OCI-LY3 (cell line): ENCODE data around the gene DPYD.

Experiments used
- H2AFZ ChIP-seq: fragments of 200-600, 300-600 bp; shearing (Covaris generic); 2 replicates; pipeline ENCODE4 v1.6.0; 2014; ENCODE audit warnings: antibody characterized with exemption, low read depth, low read length
- H3K27ac ChIP-seq: fragments of 200-600, 300-600 bp; sonication (generic); 2 replicates; pipeline ENCODE4 v1.5.1; 2014; ENCODE audit warnings: mild to moderate bottlenecking, low read length, moderate library complexity, mixed read lengths
- H3K27me3 ChIP-seq: fragments of 200-600, 300-600 bp; sonication (generic); 2 replicates; pipeline ENCODE4 v1.6.1; 2014; ENCODE audit warnings: low read depth, low read length, mixed read lengths
- H3K36me3 ChIP-seq: fragments of 200-600, 300-600 bp; sonication (generic); replicated peaks from 2 replicates; pipeline ENCODE3; 2014; ENCODE audit warnings: low read depth, low read length, mixed read lengths
- H3K4me1 ChIP-seq: fragments of 300-600, 200-600 bp; sonication (generic); 2 replicates; pipeline ENCODE4 v1.6.1; 2014; ENCODE audit warnings: low read length, mixed read lengths
- H3K4me2 ChIP-seq: fragments of 200-600, 300-600 bp; sonication (generic); 2 replicates; pipeline ENCODE4 v1.6.1; 2014; ENCODE audit warnings: low read length, mixed read lengths
- H3K4me3 ChIP-seq: fragments of 300-600, 200-600 bp; sonication (generic); 2 replicates; pipeline ENCODE4 v1.5.1; 2014; ENCODE audit warnings: antibody characterized with exemption, mild to moderate bottlenecking, low read length, moderate library complexity
- H3K79me2 ChIP-seq: fragments of 300-600, 200-600 bp; shearing (Covaris generic); 2 replicates; pipeline ENCODE4 v1.6.1; 2014; ENCODE audit warnings: mild to moderate bottlenecking, low read length, mixed read lengths
- H3K9ac ChIP-seq: fragments of 300-600, 200-600 bp; shearing (Covaris generic); 2 replicates; pipeline ENCODE4 v1.6.0; 2014; ENCODE audit warnings: mild to moderate bottlenecking, low read length, moderate library complexity
- H3K9me3 ChIP-seq: fragments of 200-600, 300-600 bp; shearing (Covaris generic); 2 replicates; pipeline ENCODE4 v1.6.1; 2014; ENCODE audit warnings: low read length, mixed read lengths; ENCODE audit not compliant: insufficient read depth
- H4K20me1 ChIP-seq: fragments of 200-600, 300-600 bp; sonication (generic); 2 replicates; pipeline ENCODE4 v1.6.1; 2016; ENCODE audit warnings: low read length, mixed read lengths; ENCODE audit not compliant: insufficient read depth
- CTCF ChIP-seq: fragments of 200-600, 300-600 bp; sonication (generic); IDR thresholded peaks from 2 replicates; pipeline ENCODE4 v1.5.1; 2014; ENCODE audit warnings: antibody characterized with exemption, low read length, low read depth
- EZH2phosphoT487 ChIP-seq: fragments of 200-600 bp; shearing (Covaris generic); IDR thresholded peaks from 2 replicates; pipeline ENCODE4 v1.6.1; 2018; ENCODE audit warnings: antibody characterized with exemption, mixed run types, low read depth

Gene DPYD

GRCh38 chr1:97920832-97921571, at the start of gene DPYD:
TSS of gene DPYD (minus strand) at chr1:97921034. CDS start at chr1:97920922, 112 bp downstream.
- H3K9ac ChIP-seq = no peak within 1 kb of the TSS
- H4K20me1 ChIP-seq = no peaks in the 10 kb centered on the region
- H3K4me3 ChIP-seq = no peak within 1 kb of the TSS
- H3K36me3 ChIP-seq = no peaks in the 10 kb centered on the region
- H2AFZ ChIP-seq = no peak within 1 kb of the TSS
- H3K4me1 ChIP-seq = no peaks in the 10 kb centered on the region
- no peaks in the 10 kb centered on the region for H3K27me3 ChIP-seq
- H3K27ac ChIP-seq = no peak within 1 kb of the TSS
- TF ChIP-seq CTCF = no peak
- no peak for TF ChIP-seq EZH2phosphoT487
- H3K4me2 ChIP-seq = no peak within 1 kb of the TSS
- no peaks in the 10 kb centered on the region for H3K79me2 ChIP-seq
- H3K9me3 ChIP-seq = no peaks in the 10 kb centered on the region

DNA sequence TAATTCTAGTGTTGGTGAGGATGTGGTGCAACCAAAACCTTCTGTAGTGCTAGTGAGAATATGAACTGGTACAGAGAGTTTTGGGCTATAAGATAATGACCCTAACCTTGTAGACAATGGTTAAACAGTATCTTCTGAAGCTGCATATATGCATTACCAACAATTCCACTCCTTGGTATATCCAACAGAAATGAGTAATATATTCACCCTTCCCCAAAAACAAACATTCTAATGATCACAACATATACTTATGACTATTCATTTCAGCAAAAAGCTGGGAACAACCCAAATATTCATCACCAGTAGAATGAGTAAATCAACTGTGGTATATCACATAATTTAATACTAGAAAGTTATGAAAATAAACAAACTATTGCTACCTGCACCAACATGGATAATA, 39.6 kb upstream of the DPYD start:
- no peak overlapping the region for H3K4me3 ChIP-seq
- no peaks in the 10 kb centered on the region for H3K9me3 ChIP-seq
- no peaks in the 10 kb centered on the region for H3K36me3 ChIP-seq
- no peaks in the 10 kb centered on the region for H3K79me2 ChIP-seq
- H3K4me1 ChIP-seq = no peaks in the 10 kb centered on the region
- H3K9ac ChIP-seq = no peak overlapping the region
- H3K27me3 ChIP-seq = no peaks in the 10 kb centered on the region
- H3K27ac ChIP-seq = no peak overlapping the region
- no peak overlapping the region for H3K4me2 ChIP-seq
- TF ChIP-seq EZH2phosphoT487 (no peak), CTCF (no peak)
- no peaks in the 10 kb centered on the region for H4K20me1 ChIP-seq
- H2AFZ ChIP-seq = no peak overlapping the region

- Histone ChIP-seq H3K27me3 (no peaks in the 10 kb centered on the region), H3K79me2 (no peaks in the 10 kb centered on the region), H3K27ac (no peak overlapping the region), H3K9ac (no peak overlapping the region), H4K20me1 (no peaks in the 10 kb centered on the region), H3K4me3 (no peak overlapping the region), H3K9me3 (no peaks in the 10 kb centered on the region), H3K4me1 (no peaks in the 10 kb centered on the region), H3K36me3 (no peaks in the 10 kb centered on the region), H3K4me2 (no peak overlapping the region), H2AFZ (no peak overlapping the region)
- TF ChIP-seq EZH2phosphoT487 (no peak), CTCF (no peak)
Measured at GRCh38 chr1:97947695-97948094, 26.9 kb upstream of the DPYD start.

GRCh38 chr1:97943354-97943753, 22.5 kb upstream of the DPYD start:
- H3K4me2 ChIP-seq = no peak overlapping the region
- H3K4me1 ChIP-seq = no peaks in the 10 kb centered on the region
- TF ChIP-seq CTCF = no peak
- H3K27ac ChIP-seq = no peak overlapping the region
- no peak overlapping the region for H3K9ac ChIP-seq
- H3K36me3 ChIP-seq = no peaks in the 10 kb centered on the region
- no peak overlapping the region for H2AFZ ChIP-seq
- H3K9me3 ChIP-seq = no peaks in the 10 kb centered on the region
- H3K4me3 ChIP-seq = no peak overlapping the region
- no peaks in the 10 kb centered on the region for H3K27me3 ChIP-seq
- H4K20me1 ChIP-seq = no peaks in the 10 kb centered on the region
- no peaks in the 10 kb centered on the region for H3K79me2 ChIP-seq
